ENCODE measurements around the gene PRKCH.

DNA sequence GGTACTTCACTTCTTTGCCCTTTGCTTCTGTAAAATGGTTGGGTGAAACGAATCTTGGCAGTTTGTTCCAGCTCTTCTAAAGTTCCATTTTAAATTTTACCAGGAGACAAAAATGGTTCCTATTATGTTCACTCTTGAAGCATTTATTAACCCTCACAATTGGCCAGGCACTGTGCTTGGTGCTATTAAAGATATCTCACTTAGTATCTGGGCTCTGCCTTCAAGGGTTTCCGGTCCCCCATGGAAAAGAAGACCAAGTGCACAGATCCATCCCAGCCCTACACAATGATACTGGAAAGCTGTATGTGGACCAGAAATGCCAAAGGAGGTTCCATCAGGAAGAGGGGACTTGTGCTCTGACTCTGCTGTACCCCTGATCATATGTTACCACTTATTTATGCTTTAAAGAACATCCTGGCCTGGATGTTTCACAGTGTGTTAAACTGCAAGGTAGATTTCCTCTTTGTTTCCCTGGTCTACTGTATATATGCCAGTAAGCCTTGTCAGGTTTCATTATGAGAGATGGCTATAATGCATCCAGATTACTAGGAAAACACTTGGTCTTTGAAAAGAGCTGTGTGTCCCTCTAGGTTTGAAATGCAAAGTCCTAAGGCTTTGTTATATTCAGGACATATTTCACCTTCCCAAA is 154.8 kb downstream of the PRKCH start:
- TF ChIP-seq POLR2A (IDR thresholded peaks at IDR 0.05; ENCODE audit: low read length), result no peak
- no peak for TF ChIP-seq GATA1 (IDR thresholded peaks at IDR 0.05; ENCODE audit: low read depth, low read length)
